Measurements from ENCODE around the gene HIPK2. TPM values are rescaled to one million over a fixed set of nuclear protein-coding genes. Genes with fewer than 3 reads are reported as not detected.

Gene HIPK2
- total and polyA plus RNA-seq, 10 of the 15 experiments (the other 5 are each of a cell fraction or from before 2014, with no cell fraction given) = 1.7 to 39.0 (median 9.4) TPM

DNA sequence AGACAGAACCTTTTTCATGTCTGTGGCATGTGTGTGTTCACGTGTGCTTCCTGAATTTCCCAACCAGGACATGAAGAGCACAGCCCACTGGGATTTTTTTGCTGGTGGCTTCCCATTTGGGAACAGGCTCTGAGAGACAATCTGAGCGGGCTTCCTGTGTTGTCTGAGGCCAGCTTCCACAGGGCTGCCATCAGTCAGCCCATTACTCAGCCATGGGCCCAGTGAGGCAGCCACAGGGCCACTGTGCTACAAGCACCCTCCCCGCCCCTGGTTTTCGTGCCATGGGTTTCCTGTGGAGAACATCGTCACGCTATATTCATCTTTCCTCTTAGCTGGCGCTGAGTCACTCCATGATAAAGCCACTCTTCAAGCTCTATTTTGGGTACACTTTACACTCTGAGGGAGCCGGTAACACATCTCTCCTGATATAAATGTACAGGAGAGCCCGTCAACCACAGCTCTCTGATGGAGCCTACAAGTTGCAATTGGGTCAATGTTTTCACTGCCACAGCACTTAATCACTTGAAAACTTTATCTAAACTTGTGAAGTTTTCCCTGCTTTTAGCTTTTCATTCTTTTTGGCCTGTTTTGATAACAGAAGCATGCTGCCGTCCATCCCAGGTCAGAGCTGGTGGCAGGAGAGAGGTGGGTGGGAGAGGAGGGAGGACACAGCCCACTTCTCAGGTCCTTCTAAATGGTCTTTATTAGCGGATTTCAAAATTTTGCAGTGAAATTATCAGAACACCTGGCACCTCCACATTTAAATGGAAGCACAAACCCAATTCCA, 96.9 kb downstream of the HIPK2 start (continued):
- TF ChIP-seq, protein P1, sequence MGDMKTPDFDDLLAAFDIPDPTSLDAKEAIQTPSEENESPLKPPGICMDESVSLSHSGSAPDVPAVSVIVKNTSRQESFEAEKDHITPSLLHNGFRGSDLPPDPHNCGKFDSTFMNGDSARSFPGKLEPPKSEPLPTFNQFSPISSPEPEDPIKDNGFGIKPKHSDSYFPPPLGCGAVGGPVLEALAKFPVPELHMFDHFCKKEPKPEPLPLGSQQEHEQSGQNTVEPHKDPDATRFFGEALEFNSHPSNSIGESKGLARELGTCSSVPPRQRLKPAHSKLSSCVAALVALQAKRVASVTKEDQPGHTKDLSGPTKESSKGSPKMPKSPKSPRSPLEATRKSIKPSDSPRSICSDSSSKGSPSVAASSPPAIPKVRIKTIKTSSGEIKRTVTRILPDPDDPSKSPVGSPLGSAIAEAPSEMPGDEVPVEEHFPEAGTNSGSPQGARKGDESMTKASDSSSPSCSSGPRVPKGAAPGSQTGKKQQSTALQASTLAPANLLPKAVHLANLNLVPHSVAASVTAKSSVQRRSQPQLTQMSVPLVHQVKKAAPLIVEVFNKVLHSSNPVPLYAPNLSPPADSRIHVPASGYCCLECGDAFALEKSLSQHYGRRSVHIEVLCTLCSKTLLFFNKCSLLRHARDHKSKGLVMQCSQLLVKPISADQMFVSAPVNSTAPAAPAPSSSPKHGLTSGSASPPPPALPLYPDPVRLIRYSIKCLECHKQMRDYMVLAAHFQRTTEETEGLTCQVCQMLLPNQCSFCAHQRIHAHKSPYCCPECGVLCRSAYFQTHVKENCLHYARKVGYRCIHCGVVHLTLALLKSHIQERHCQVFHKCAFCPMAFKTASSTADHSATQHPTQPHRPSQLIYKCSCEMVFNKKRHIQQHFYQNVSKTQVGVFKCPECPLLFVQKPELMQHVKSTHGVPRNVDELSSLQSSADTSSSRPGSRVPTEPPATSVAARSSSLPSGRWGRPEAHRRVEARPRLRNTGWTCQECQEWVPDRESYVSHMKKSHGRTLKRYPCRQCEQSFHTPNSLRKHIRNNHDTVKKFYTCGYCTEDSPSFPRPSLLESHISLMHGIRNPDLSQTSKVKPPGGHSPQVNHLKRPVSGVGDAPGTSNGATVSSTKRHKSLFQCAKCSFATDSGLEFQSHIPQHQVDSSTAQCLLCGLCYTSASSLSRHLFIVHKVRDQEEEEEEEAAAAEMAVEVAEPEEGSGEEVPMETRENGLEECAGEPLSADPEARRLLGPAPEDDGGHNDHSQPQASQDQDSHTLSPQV (IDR thresholded peaks at IDR 0.05) = 0 out of 2 replicates have a peak, but pooled peaks have one; percentile 48
- TF ChIP-seq SUPT20H (IDR thresholded peaks at IDR 0.05; ENCODE audit: borderline replicate concordance, control insufficient read depth, low read depth, low read length) (no peak), SREBF2 (IDR thresholded peaks at IDR 0.05; ENCODE audit: low read length) (no peak), IRF4 (IDR thresholded peaks at IDR 0.05; ENCODE audit: low read depth, low read length) (no peak), SMAD1 (IDR thresholded peaks at IDR 0.05; ENCODE audit: low read depth, partially characterized antibody) (no peak), CBFB (IDR thresholded peaks at IDR 0.05; ENCODE audit: low read depth) (no peak), CEBPB (IDR thresholded peaks at IDR 0.05; ENCODE audit: borderline replicate concordance in 1 of 2, low read depth in 2 of 2, low read length in 2 of 2) (no peak), RB1 (IDR thresholded peaks at IDR 0.05; ENCODE audit: borderline replicate concordance) (no peak), PKNOX1 (IDR thresholded peaks at IDR 0.05) (no peak), HDAC2 (IDR thresholded peaks at IDR 0.05) (no peak), SIX5 (IDR thresholded peaks at IDR 0.05; ENCODE audit: low read depth, low read length, severe bottlenecking) (no peak), NFYB (IDR thresholded peaks at IDR 0.05; ENCODE audit: insufficient read depth, low read depth, low read length) (no peak), EP300 (IDR thresholded peaks at IDR 0.05; ENCODE audit: borderline replicate concordance in 1 of 2, control insufficient read depth in 1 of 2, low read depth in 2 of 2, low read length in 2 of 2) (peak in 1 of 2 experiments; percentile 35; a peak in 1 of 4 replicates), NBN (IDR thresholded peaks at IDR 0.05) (no peak)
- TF ChIP-seq, protein P2, sequence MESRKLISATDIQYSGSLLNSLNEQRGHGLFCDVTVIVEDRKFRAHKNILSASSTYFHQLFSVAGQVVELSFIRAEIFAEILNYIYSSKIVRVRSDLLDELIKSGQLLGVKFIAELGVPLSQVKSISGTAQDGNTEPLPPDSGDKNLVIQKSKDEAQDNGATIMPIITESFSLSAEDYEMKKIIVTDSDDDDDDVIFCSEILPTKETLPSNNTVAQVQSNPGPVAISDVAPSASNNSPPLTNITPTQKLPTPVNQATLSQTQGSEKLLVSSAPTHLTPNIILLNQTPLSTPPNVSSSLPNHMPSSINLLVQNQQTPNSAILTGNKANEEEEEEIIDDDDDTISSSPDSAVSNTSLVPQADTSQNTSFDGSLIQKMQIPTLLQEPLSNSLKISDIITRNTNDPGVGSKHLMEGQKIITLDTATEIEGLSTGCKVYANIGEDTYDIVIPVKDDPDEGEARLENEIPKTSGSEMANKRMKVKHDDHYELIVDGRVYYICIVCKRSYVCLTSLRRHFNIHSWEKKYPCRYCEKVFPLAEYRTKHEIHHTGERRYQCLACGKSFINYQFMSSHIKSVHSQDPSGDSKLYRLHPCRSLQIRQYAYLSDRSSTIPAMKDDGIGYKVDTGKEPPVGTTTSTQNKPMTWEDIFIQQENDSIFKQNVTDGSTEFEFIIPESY (IDR thresholded peaks at IDR 0.05) = no peak

Measured in GM12878 (cell line).